Activated CD4-positive, CD25-positive, alpha-beta regulatory T cell treated with anti-CD3 and anti-CD28 coated beads, Interleukin-2, amount 50 U/mL, for 72 hours (primary cell): ENCODE results near the gene CEP295NL.
"Not testable (repeated sequence)": the region's sequence is repeated elsewhere in the genome, so short reads cannot be mapped to it uniquely, and the experiment has no call there.

Source experiments
- DNase-seq: peaks from one replicate; pipeline ENCODE4 v3.0.0; 2021

CEP295NL gene

DNA sequence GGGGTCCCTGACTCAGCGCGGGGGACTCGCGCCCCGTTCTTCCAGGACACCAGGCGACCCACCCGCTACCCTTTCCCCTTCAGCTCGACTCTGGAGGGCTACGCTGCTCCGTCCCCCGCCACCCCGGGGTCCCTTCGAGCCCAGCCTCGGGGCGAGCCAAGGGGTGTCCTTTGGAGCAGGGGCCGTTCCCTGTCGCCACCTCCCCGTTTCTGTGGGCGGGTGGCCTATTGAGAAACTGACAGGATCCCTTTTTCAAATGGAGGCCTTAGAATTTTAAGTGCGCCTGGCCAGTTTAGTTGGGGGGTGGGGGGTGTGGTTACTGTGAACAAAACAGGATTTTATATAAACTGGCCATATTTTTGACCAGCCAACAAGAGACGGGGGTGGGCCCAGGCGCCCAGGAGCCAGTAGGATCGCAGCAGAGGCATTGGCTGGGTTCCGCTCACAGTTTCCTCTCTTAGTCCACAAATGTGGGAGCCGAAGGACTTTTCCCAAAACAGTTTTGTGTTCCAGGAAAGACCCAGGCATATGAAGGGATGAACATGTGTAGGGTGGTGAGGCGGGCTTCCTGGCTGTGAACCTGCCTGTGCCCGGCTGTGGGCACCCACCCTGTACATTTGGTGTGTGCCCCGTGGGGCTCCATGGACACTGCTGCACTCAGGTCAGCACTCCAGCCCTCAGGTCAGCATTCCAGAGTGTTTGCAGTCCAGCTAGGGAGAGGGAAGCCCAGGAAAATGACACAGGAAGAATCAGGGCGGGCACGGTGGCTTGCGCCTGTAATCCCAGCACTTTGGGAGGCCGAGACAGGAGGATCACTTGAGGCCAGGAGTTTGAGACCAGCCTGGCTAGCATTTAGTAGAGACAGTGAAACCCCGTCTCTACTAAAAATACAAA, 22.9 kb upstream of the CEP295NL start:
- DNase-seq = no peak

DNA sequence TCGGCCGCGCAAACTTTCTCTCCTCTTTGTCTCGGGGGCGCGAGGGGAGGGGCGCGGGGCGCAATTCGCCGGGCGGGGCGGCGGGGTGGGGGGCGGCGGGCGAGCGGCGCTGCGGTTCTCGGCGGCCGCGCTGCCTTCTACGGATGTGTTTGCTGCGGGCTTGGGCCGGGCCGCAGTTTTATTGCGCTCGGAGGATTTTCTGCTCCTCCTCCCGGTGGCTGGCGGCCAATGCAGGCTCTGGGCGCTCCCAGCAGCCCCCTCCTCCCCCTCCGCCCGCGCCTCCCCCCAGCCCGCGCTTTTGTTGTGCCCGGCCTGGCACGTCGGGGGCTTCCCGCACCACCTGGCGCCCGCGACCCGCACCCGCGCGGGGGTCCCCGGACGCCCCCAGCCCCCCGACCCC, 22.2 kb upstream of the CEP295NL start, which contains the start of gene TIMP2:
TIMP2 (minus strand) TSS at position 154 of the 400 bp plus-strand sequence. CDS start 299 bp downstream, outside the sequence.
- DNase-seq = peak; percentile 53

DNA sequence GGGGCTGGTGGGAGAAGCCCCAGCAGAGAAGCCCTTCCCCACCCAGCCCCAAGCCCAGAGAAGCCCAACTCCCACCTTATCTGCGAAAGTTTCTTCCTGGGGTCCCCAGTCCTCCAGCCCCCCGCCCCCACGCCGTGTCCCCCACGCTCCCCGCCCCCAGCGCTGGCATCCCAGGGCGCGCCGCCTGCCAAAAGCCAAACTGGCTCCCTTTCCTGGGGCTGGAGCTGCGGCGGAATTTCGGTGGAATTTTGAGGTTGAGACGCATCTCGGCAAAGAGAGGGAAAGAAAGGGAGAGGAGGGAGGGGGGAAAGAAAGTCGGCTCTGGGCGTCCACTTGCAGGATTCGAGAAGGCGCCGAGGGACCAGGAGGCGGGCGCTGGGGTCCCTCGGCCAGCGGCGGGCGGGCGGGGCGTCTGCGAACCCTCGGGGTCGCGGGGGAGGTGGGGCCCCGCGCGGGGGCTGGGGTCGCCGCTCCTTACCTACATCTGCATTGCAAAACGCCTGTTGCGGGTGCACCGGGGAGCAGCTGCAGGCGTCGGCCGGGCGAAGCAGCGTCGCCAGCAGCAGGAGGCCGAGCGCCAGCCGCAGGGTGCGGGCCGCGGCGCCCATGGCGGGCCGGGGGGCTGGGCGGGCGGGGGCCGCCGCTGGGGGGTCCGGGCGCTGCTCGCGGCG, 21.6 kb upstream of the CEP295NL start:
- DNase-seq = no peak

DNA sequence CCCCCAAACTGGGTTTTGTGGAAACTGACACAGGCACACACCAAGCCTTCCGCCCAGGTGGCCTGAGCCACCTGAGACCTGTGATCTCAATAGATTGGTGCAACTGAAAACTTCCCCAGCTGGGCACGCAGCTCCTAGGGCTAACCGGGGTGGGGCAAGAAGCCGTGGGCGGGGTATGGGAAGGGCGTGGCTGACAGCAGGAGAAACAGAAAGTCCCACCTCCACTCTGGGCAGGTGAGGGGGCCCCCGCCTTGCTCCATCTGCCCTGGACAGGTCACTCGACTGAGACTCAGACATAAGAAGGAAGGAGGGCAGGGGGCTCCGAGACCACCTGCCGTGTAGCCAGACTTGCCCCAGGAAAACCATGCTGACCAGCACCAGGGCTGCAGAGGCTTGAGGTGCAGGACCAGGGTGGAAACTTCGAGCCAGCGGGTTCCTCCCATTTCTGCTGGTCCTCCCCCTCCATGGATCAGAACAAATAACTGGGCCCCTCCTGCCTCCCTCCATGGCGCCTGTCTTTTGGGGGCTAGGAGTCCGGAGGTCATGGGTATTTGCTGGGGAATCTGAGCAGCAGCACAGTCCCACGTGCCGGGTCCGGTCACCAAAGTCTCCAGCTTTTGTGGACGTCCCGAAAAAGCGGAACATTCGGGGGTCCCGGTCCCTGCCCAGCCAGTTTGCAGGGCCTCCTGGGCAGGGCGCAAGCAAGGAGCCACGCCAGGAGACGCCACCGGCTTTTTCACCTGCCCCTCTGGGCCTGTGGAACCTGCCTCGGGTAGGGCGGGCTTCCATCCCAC, 20.9 kb upstream of the CEP295NL start:
- DNase-seq = peak; percentile 58

DNA sequence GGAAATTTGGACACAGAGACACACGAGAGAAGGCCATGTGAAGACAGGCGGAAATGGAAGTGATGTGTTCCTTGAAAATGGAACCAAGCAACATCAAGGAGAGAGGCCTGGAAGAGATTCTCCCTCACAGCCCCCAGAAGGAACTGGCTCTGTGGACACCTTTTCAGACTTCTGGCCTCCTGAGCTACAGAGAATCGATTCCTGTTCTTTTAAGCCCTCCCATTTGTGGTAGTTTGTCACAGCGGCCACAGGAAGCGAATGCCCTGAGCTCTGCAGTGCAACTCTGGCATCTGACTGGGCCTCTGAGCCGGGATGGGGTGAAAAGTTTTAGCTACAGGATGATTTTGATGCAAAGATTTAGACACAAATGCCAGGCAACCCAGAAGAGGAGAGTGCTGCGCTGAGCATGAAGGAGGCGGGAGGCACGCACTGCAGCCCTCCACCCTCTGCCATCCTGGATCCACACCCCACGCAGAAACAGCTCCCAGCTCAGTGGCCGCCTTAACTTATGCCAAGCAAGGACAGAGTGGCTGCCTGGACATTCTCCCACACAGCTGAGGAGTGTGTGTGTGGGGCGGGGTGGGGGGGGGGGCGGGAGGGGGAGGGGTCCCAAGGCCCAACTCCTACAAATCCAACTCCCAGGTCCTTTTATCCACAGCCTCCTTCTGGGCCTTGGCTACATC, 20.0 kb upstream of the CEP295NL start:
- no peak for DNase-seq

DNA sequence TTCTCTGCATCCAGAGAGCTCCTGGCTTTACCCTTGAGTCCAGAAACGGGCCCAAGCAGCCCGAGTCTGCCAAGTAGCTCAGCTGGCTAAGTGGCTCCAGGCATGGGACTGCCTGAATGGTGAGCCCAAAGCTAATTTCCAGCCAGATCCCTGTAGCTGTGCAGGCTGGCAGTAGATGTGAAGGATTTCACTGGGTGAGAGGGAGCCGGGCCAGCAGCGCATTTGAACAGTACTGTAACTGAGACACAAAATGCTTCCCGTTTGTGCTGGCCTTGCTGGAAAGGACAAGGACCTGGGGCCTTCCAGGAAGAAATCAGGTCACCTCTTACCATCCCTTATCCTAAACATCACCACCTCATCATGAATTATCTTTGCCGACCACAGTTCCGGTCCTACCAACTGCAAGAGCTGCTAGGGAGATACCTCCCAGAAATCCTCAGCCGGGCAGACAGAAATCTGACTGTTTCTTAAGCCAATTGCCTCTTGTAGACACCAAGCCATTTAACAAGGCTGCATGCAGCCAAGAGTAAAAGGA, 18.5 kb upstream of the CEP295NL start:
- no peak for DNase-seq

DNA sequence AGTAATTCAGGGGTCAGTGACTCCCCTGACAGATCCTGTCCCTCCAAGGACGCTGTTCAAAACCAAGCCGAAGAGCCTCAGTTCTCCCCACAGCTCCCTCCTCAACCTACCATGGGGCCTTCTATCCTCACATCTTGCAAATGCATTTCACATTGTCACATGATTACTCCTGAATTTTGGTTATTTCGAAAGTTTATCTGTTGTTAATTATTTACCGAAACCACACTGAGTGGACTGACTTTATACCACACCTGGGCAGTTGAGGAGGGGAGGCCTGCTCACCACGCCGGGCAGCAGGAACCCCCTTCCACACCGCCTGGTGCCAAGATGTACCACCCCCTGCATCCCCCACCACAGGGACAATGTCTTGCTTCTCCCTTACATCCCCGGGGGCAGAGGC, 17.5 kb upstream of the CEP295NL start:
- DNase-seq = no peak

DNA sequence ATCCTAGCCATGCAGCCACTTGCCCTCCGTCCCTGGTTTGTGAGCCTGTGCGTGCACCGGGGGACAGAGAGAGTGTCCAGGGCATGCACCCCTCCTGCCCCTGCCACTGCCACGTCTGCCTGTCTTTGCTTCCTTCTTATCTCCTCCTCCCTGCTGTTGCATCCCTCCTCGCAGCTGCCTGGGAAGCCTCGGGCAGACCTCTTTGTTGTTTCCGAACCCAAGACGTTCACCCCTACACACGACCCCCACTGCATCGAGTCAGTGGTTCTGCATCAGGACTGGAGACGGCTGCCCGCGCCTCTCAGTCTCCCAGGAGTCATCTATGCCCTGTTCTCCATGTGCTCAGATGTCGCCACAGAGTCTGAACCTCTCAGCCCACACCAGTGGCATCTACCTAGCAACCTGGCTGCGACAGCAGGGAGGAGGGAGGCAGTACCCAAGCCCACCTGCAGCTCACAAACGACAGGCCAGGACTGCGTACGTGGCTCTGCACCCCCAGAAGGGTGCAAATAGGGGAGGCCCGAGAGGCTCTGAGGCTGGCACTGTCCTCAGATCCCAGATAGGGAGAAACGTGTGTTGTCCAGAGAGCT, 17.0 kb upstream of the CEP295NL start:
- no peak for DNase-seq

DNA sequence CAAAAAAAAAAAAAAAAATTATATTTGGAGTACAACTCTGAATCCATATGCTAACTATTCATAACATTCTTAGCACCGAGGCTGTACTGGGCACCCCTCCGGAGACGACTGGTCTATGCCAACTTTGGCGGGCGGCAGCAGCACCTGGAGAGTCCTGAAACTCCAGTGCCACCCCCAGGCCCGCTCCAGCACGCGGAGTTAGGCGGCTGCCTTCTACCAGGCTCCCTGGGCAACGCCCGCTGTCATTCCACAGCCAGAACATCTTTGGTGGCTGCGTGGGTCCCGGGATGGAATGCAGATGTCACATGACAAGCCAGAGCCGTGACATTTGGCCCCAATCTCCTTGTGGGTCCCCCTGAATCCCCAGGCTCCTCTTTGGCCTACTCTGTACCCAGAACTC, 16.0 kb upstream of the CEP295NL start:
- DNase-seq = no peak

DNA sequence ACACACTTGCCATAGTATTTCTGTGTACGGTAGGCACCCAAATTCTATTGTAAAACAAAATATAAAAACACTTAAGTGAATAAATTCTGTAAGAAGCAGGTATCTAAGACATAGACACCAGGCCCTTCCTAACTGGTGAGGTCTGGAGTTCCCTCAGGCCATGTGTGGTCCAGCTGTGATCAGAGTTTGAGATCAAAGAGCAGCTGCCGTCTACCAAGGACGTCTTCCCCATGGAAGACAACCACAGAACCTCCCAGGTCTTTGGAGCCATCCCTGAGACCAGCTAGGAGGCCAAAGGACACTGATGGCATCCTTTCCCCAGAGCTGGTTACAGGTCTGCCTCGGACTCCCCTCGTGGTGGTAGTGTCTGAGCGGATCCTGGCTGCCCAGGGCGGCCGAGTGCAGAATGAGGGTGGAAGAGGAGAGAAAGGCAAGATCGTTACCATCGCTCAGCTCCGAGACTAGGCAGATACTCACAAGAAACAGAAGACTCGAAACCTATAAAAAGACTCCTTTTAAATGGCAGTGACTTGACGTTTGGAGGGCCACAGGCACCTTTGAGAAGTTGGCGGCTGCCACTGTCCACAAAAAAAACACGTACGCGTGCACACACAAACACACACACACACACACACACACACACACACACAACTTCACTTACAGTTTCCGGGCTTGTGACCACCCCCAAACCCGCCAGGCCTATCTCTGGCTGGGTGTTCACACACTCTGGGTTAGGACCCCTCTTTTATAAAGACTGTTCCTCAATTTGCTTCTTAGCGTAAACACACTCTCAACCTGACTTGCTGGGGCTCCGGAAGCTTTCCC, 14.7 kb upstream of the CEP295NL start:
- no peak for DNase-seq

DNA sequence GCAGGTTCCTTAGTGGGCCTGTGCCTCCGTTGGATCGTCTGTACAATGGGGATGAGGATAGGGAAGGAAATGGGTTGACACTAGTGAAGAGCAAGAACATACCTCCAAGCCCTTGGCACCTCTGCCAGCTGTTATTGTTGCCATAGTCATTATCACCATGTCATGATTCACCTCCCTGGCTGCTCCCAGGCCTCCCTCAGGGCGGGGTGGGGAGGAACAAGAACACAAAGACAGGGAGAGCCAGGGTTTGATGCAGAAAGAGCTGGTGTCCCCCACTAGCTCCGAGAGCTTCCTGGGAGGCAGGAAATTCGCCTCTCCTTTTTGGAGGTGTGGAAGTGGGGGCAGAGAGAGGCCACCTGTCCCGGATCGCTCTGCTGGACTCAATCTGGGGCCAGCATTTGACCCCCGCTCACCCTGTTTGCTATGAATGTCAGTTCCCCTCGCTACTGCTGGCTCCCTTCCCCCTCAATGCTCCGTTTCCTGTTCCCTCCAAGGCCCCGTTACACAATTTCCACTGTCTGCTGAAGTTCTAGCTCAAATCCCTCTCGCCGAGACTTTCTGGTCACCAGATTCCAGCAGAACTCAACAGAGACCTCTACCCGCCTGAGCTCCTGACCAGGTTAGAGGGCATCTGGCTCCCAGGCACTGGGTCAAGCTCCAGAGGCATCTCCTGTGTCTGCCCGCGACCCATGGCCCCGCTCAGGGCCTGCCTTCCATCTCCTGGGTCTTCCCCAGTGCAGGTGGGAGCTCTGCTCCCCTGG, 13.1 kb upstream of the CEP295NL start:
- no peak for DNase-seq

DNA sequence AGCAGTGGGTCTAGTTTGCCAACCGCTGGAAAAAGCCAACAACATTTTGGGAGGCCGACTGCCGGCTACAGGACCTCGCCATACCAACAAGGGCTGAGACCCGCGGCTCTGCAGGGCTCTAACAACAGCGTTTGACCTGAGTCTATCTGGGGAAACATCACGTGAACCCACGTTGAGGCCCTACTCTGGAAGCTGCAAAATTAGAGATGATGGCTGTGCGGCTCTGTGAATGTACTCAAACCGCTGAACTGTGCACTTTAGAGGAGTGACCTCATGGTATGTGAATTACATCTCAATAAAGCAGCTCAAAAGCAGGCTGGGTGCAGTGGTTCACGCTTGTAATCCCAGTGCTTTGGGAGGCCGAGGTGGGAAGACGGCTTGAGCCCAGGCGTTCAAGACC, 10.1 kb upstream of the CEP295NL start:
- DNase-seq = no peak

DNA sequence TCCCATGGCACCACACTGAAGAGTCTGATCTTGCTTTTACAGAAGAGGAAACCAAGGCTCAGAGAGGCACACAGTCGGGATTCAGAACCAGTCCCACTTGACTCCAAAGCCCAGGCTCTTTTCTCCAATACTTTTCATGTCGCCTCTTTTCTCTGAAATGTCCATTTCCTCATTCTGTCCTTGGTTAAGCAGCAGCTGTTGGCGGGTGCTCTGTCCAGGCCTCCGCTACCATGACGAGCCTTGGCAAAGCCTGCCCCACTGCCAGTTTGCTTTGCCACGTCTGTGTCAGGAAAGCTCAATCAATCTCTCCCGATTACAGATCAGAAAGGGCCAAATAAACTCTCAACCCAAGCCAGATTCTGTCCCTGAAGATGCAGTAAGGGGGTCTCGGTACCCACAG, 9.1 kb upstream of the CEP295NL start:
- no peak for DNase-seq

DNA sequence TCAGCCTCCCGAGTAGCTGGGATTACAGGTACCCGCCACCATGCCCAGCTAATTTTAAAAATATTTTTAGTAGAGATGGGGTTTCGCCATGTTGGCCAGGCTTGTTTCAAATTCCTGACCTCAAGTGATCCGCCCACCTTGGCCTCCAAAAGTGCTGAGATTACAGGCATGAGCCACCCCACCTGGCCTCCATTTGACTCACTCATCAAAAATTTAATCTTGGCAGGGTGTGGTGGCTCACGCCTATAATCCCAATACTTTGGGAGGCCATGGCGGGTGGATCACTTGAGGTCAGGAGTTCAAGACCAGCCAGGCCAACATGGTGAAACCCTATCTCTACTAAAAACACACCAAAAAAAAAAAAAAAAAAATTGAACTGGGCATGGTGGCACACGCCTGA, 8.5 kb upstream of the CEP295NL start:
- not testable (repeated sequence) for DNase-seq

DNA sequence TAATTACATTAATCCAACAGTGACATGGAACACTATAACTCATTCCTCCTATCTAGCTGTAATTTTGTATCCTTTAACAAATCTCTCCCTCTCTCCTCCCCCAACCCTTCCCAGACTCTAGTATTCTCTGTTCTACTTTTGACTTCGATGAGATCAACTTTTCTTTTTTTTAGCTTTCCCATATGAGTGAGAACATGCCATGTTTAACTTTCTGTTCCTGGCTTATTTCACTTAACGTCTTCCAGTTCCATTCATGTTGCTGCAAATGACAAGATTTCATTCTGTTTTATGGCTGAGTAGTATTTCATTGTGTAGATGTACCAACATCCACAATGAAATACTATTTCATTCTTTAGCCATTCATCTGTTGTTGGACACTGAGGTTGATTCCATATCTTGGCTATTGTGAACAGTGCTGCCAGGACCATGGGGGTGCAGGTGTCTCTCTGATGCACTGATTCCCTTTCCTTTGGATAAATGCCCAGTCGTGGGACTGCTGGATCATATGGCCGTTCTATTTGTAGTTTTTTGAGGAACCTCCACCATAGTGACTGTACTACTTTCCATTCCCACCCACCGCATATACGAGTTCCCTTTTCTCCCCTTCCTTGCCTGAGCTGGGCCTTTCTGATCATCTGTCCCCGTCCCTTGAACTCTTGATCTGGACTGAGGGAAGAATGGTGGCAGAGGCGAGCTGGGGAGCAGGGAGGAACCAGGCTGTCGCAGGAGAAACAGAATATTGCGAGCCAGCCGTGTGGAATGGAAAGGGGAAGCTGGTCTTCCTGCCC, 7.7 kb upstream of the CEP295NL start:
- no peak for DNase-seq

DNA sequence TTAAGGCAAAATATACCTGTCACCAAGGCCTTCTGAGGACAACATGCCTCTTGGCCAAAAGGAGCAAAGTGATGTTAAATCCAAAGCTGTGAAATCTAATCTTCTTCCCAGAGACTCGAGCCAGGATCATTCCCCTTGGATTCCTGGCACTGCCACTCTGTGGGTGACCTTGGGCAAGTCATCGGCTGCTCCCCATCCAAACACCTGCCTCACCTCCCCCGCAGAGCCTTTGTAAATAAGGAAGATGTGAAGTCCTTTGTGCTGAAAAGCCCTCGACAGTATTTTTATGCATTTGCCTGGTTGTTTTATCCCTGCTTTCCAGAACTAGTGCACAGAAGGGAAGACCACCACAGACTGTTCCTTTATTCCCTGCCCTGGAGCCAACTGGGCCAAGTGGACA, 5.4 kb upstream of the CEP295NL start:
- DNase-seq = no peak

DNA sequence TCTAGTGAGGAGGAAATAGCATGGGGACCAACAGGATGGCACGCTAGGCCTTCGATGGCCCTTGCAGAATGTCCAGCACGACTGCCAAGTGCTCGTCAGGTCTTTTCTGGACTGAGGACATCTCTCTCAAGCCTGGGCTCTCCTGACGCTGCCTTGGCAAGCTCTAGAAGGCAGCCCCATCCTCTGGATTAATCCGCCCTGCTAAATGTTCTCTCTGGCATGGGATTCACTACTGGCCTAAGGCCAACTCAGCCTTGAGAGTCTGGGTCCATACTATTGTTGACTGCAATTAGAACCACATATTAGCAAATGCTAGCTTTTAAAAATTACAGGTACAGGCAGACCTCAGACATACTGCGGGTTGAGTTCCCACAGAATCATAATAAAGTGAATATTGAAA, 2.5 kb upstream of the CEP295NL start:
- no peak for DNase-seq

DNA sequence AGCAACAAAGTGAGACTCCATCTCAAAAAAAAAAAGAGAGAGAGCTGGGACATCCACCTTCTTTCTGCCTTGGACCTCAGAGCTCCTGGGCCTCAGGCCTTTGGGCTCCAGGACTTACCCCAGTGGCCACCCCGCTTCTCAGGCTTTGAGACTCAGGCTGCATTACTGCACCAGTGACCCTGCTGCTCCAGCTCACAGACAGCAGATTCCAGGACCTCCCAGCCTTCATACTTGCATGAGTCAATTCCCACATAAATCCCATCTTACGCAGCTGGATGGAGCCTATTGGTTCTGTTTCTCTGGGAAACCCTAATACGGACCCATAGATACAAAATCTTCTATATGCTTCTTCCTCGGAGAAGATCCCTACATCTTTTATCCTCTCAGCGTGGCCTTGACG, 2.1 kb upstream of the CEP295NL start:
- DNase-seq = no peak

DNA sequence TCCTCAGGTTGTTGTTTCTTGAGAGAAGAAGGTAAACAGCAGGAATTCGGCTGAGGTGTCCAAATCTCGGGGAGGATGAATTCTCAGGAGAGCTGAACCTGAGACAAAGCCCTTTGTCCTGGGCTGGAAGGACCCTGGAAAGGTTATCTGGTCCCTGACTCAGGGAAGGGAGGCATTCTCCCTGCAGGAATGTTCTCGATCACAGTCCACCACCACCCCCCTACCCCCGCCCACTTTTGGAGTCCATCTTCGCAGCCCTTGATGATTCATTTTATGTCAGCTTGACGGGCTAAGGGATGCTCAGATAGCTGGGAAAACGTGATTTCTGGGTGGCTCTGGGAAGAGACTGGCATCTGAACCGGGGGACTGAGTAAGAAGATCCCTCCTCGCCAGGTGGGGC, 1.4 kb upstream of the CEP295NL start:
- DNase-seq = no peak

DNA sequence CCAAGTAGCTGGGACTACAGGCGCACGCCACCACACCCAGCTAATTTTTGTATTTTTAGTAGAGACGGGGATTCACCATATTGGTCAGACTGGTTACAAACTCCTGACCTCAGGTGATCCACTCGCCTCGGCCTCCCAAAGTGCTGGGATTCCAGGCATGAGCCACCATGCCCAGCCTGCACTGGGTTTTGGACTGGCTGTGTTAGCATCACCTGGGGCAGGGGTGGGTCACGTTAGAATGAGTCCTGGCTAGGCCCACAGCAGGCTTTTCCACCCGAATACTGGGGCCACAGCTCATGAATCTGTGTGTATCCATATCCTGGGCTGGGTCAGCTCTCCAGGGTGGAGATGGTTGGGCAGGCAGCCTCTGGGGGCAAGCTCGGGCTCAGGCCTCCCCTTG, 770 bp downstream of the CEP295NL start:
- DNase-seq = not testable (repeated sequence)
